ENCODE data around the gene MRPS9. TPM values are rescaled to one million over a fixed set of nuclear protein-coding genes. Genes with fewer than 3 reads are reported as not detected.

The MRPS9 gene
- total and polyA plus RNA-seq, 9 of the 15 experiments (the other 6 are each of a cell fraction or from before 2014, with no cell fraction given) = 46.2 to 143 (median 65.6) TPM

DNA sequence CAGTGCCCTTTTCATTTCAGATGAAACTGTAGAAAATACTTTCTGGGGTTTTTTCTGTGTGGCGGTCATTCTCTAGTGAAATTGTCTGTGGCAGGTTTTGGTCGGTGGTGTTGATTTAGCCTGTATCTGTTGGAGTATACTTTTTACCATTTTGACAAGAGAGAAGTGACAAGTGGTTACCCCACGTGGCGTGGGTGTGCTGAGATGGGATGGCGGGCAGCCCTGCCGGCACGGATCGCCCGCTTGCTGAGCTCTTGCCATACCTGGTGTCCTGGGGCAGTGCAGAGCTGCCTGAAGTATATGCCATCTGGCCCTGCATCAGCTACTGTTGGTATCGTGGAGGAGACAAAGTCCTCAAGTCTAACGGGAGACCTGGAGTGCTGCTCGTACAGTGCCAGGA is 64.1 kb downstream of the MRPS9 start:
- CTCF ChIA-PET (ENCODE audit: low intra/inter-chr PET ratio) = no interaction called here
- intact Hi-C loops (cut with micrococcal nuclease) = no loop called here

More for the DNA sequence above, 64.1 kb downstream of the MRPS9 start:
- Histone ChIP-seq H3K36me3 (ENCODE audit: control insufficient read depth, insufficient read depth, low read length) (peaks cover 32% of the 10 kb centered on the region; the same call in 1 of the 3 replicates), H3K4me2 (ENCODE audit: insufficient read depth, low read length) (no peak overlapping the region), H2AFZ (ENCODE audit: low read depth, low read length) (no peak overlapping the region), H3K79me2 (ENCODE audit: control insufficient read depth, insufficient read depth, low read length) (no peaks in the 10 kb centered on the region), H3K4me1 (replicated peaks in 1 of 2; ENCODE audit: control insufficient read depth in 2 of 2, insufficient read depth in 2 of 2, low read length in 2 of 2) (peaks cover 0 to 2% of the 10 kb centered on the region in 2 experiments; a peak in 2 of 5 replicates), H3K27me3 (ENCODE audit: control insufficient read depth in 2 of 2, insufficient read depth in 2 of 2, low read length in 2 of 2) (no peaks in the 10 kb centered on the region), H3K9ac (ENCODE audit: insufficient read depth in 1 of 2, low read depth in 2 of 2, low read length in 2 of 2) (no peak overlapping the region), H3K9me1 (ENCODE audit: control insufficient read depth, insufficient read depth, low read length) (peaks cover 3% of the 10 kb centered on the region), H3K9me3 (replicated peaks; ENCODE audit: control insufficient read depth, insufficient read depth, low read depth, low read length) (no peaks in the 10 kb centered on the region), H3K27ac (ENCODE audit: extremely low read depth, low read depth, low read length) (no peak overlapping the region), H3K4me3 (no peak overlapping the region), H4K20me1 (replicated peaks; ENCODE audit: control insufficient read depth, insufficient read depth, low read length) (no peaks in the 10 kb centered on the region)
- DNase-seq (ENCODE audit: extremely low read depth in 1 of 4, low spot score in 3 of 4) = no peak
- POLR2A ChIA-PET = no interaction called here
- no peak for ATAC-seq
- BruUV-seq (replicated peaks) = no TSS peak
- 95% methylated on average over 10 of the region's 12 CpGs for WGBS (ENCODE audit: insufficient coverage, low coverage, missing lambda C conversion rate)
- TF ChIP-seq ZFPM2 (CRISPR knock-in tag; IDR thresholded peaks at IDR 0.05) = no peak
- TF ChIP-seq RFX7 (CRISPR knock-in tag; IDR thresholded peaks at IDR 0.05) = no peak
- TF ChIP-seq ZNF717 (CRISPR knock-in tag; IDR thresholded peaks at IDR 0.05) = no peak
- TF ChIP-seq RBM14 (IDR thresholded peaks at IDR 0.05; ENCODE audit: borderline replicate concordance, insufficient read depth, low read depth, low read length) = no peak
- no peak for TF ChIP-seq ATF7 (IDR thresholded peaks at IDR 0.05)
- no peak for TF ChIP-seq PHF8 (IDR thresholded peaks at IDR 0.05; ENCODE audit: borderline replicate concordance, low read length)
- TF ChIP-seq CEBPG (CRISPR knock-in tag; IDR thresholded peaks at IDR 0.05) = no peak
- no peak for TF ChIP-seq CEBPG (tag; conservative IDR thresholded peaks at IDR 0.05 in 1 of 2, IDR thresholded peaks at IDR 0.05 in 1 of 2)
- TF ChIP-seq XRCC5 (IDR thresholded peaks at IDR 0.05; ENCODE audit: low read depth, low read length) = no peak
- TF ChIP-seq HDAC8 (tag; IDR thresholded peaks at IDR 0.05) = no peak
- TF ChIP-seq ZFP91 (CRISPR knock-in tag; IDR thresholded peaks at IDR 0.05) = no peak
- in situ Hi-C loops (cut with MboI) = loop anchor here (25.0 kb wide), 1 partner anchor 435 kb away; no protein-coding TSS in a partner anchor
- no peak for FAIRE-seq

All from K562 (cell line).